Measurements from ENCODE around the gene ELOVL5.

DNA sequence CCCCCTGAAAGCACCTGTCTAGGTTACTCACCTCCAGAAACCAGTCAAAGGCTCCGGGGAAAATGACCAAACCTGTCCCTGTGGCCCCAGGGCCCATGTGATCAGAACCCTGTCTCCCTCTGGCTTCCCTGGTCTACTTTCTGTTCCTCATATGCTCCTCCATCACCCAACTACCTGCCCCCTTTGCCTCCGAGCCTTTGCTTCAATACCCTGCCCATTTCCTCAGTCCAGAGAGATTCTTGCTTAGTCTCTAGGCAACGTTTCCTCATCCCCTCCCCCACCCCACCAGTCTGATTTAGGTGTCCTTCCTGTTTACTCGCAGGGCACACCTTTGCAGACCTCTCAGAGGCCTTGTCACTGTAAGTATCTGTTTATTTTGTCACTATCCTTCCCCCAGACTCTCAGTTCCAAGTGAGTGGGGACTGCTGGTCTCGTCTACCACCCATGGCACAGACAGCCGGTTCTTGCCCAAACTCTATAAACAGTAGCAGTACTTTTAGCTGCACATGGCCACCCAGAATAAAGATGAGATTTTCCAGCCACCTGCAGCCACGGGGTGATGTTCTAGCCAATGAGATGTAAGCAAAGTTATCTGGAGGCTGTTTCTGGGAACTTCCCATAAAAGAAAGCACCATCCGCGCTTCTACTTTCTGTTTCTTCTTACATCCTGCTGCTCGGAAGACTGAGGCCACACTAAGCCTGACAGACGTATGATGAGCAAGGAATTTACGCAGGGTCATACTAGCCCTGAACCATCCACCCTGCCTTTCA is 13.3 kb downstream of the ELOVL5 start:
- TF ChIP-seq YY1 (IDR thresholded peaks at IDR 0.05; ENCODE audit: insufficient read depth, insufficient read length) (no peak), ZNF274 (IDR thresholded peaks at IDR 0.05; ENCODE audit: low read depth, low read length) (no peak), SUZ12 (IDR thresholded peaks at IDR 0.05; ENCODE audit: extremely low read depth, insufficient read depth, insufficient read length) (no peak)
